GM18907 (cell line): Measurements from ENCODE around the gene GNG7.
A peak's percentile ranks its signal among the peaks of the same experiment; 100 is the strongest.
"Not testable (repeated sequence)": the region's sequence is repeated elsewhere in the genome, so short reads cannot be mapped to it uniquely, and the experiment has no call there.

Experiments
- ATAC-seq: cut with Tn5 transposase; IDR thresholded peaks from one replicate; pipeline ENCODE4 v1.9.1; 2021; ENCODE audit warnings: mild to moderate bottlenecking, moderate library complexity; ENCODE audit not compliant: unreplicated experiment

The GNG7 gene

DNA sequence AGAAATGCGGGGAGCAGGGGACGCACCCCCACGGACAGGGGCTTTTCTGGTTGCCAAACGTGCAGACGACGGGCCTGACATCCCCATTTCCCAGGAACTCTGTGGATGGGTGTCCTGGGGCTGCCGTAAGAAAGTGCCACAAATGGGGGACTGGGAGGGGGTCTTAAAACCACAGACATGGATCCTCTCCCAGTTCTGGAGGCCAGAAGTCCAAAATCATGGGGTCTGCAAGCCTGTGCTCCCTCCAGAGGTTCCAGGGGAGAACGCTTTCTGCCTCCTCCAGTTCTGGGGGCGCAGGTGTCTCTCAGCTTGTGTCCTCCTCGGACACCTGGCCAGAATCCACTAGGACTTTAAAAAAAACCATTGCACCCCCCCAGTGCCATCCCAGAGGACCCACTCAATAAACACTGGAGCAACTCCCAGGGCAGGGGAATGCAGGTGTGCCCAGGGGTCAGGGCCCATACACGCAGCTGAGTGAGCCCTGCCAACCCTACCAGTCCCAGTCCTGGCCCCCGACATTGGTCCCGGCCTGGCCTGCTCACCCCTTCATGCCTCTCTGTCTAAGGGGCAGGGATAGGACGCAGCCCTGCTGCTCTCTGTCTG is 122.7 kb downstream of the GNG7 start:
- no peak for ATAC-seq

DNA sequence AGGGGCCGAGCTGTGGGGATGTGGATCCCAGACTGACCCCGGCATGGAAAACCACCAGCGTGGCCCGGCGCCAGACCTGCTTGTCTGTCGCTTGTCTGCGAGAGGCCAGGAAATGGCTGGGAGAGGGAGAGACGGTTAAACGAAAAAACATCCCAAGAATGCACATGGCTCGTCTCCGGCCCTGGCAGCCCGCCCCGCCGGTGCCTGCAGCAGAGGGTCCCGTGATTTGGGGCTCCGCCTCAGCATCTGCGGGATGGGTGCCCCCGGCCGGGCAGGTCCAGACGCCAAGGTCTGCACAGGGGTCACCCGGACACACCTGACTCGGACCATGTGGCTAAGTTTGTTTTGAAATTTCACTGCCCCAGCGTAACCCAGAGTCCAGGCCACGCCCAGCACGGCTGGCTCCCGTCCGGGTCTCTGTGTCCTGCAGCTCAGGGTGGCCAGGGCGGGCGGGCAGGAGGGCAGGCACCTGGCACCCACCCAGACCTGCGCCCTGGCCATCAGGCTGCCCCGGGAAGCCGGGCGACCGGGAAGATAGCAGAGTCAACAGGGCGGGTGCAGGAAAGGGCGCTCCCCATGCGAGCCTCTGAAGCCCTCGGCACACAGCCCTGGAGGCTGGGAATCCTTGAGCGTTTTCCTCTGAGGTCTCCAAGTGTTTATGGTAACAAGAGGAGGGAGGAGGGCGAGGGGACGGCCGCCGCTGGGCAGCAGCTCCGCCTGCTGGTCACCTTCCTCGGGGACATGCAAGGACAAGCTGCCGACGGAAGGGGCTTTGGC is 123.4 kb downstream of the GNG7 start:
- no peak for ATAC-seq

DNA sequence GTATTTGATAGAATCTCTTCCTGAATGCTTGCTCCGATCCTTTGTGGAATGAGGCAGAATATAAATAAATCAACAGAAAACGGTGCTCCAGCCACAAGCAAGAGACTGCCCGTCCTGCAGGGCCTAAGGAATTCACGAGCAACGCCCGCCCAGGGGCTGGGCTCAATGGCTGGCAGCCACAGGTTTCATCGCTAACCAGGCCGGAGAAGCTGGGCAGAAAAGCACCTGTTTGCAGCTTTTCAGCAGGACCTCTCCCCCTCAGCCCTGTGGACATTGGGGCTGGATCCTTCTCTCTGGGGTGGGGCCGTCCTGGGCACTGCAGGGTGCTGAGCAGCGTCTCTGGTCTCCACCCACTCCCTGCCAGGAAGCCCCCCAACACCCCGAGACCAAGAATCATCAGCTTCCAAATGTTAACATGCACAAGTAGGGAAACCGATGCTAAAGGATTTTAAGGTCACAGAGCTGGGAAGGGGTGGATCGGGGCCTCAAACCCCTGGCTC is 124.1 kb downstream of the GNG7 start:
- no peak for ATAC-seq

DNA sequence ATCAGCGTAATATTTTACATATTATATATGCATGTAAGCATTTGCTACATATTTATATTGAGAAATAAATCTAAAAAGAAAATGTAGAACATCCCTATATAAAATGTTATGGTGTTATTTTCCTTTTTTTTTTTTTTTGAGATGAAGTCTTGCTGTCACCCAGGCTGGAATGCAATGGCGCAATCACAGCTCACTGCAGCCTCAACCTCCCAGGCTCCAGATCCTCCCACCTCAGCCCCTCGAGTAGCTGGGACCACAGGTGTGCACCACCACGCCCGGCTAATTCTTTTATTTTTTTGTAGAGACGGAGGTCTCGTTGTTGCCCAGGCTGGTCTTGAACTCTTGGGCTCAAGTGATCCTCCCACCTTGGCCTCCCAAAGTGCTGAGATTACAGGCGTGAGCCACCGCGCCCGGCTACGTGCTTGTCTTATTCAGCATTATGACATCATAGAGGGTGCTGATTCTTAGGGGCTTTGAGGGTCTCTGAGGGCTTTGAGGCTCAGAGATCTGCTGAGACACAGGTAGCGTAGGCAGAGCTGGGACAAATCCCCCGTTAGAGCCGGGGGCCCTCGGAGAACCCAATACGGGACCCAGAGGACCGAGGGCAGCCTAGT is 124.7 kb downstream of the GNG7 start:
- ATAC-seq, result no peak

DNA sequence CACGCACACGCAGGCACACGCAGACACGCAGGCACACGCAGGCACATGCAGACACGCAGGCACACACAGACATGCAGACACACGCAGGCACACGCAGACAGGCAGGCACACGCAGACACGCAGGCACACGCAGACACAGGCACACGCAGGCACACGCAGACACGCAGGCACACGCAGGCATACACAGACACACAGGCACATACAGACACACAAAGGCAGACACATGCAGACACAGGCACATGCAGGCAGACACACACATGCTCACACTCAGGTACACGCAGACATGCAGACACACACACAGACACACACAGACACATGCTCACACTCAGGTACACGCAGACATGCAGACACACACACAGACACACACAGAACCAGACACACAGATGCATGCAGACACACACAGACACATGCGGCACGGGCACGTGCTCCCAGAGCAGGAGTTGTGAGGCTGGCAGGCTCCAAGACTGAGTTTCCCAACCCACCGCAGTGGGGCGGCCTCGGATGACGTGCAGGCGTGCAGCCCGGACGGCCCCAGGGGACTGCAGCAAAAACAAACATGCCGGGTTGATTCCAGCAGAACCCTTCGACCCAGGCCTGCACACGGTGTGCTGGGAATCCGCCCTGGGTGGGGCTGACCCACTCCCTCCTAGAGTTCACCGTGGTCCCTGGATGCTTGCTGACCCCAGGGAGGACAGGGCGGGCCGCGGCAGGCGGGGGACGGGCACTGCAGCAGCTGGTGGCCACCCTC is 126.6 kb downstream of the GNG7 start:
- no peak for ATAC-seq

DNA sequence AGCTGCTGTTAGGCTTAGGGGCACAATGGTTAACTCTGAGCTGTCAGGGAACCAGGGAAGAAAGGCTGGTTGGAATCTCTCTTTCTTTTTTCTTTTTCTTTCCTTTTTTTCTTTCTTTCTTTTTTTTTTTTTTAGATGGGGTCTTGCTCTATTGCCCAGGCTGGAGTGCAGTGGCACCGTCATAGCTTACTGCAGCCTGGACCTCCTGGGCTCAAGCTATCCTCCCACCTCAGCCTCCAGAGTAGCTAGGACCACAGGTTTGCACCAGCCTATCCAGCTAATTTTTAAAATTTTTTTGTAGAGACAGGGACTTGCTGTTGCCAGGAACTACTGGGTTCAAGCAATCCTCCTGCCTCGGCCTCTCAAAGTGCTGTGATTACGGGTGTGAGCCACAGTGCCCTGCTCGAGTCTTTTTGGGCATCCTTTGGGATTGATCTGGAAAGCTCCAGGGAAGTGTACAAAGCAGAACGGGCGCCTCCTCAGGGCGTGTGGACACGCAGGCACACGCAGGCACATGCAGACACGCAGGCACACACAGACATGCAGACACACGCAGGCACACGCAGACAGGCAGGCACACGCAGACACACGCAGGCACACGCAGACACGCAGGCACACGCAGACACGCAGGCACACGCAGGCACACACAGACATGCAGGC is 127.4 kb downstream of the GNG7 start:
- ATAC-seq, result no peak

DNA sequence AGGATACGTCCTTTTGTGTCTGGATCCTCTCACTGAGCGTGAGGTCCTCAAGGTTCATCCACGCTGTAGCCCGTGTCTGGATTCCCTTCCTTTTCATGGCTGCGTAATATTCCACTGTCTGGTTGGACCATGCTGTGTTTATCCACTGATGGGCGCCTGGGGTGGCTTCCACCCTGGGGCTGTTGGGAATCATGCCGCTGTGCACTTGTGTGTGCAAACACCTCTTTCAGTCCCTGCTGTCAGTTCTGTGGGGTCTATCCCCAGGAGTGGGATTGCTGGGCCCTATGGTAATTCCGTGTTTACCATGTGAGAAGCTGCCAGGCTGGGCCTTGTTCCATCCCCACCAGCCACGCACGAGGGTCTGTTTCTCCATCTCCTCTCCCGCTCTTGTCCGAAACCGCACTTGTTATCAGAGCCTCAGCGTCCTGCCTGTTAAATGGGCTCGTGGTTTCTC is 128.0 kb downstream of the GNG7 start:
- no peak for ATAC-seq

DNA sequence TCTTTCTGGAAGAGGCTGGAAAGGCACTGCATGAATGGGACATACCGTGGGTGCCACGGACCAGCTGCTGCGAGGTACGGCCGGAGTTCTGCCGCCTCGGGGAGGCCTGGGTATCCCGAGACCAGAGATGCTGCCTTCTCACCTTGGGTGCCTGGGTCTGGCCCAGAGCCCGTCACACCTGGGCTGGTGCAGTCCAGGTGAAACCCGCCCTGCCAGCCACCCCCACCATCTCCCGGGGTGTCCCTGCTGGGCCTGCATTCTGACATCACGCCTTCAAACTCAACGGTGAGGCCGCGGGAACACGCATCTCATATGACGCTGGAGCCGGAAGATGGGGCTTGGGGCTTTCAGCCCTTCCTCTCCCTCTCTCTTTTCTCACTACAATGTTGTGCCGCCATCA is 128.6 kb downstream of the GNG7 start:
- no peak for ATAC-seq

DNA sequence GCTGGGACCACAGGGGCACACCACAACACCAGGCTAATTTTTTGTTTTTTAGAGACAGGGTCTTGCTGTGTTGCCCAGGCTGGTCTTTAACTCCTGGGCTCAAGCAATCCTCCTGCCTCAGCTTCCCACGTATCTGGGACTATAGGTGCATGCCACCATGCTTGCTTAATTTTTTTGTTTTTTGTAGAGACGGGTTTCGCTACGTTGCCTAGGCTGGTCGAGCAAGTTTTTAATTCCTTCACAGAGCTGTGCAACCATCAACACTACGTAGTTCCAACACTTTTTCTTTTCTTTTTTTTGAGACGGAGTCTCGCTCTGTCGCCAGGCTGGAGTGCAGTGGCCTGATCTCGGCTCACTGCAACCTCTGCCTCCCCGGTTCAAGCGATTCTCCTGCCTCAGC is 130.3 kb downstream of the GNG7 start:
- not testable (repeated sequence) for ATAC-seq

DNA sequence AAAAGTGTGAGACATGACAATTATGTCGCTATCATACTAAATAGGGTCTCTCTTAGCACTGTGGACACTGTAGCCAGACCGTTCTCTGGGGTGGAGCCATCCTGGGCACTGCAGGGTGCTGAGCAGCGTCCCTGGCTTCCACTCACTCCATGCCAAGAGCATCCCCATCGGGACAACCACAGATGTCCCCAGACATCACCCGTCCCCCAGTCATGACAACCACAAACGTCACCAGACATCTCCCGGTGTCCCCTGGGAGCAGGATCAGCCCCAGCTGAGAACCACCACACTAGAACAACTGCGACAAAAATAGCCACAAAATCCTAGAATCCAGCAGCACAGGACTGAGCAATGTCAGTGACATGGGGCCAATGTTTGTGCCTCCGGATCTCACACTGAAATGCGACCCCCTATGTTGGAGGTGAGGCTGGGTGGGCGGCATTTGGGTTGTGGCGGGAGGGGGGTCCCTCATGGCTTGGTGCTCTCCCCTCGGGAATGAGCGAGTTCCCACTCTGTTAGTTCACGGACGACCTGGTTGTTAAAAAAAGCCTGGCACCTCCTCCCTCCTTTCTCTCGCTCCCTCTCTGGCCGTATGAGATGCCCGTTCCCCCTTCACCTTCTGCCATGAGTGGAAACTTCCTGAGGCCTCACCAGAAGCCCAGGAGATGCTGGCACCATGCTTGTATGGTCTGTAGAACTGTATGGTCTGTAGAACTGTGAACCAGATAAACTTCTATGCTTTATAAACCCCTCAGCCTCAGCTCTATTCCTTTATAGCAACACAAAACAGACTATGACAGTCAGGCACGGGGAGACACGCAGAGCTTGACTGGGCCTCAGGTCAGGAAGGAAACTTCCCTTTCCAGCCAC is 132.7 kb downstream of the GNG7 start:
- no peak for ATAC-seq

DNA sequence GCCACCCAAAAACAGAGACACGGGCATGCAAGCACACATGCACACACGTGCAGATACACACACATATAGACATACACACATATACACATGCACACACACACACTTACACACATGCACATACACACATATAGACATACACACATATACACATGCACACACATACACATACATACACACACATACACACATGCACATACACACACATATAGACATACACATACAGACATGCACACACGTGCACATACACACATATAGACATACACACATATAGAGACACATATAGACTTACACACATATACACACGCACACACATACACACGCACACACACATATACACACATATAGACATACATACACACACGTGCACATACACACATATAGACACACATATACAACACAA is 134.5 kb downstream of the GNG7 start:
- no peak for ATAC-seq

DNA sequence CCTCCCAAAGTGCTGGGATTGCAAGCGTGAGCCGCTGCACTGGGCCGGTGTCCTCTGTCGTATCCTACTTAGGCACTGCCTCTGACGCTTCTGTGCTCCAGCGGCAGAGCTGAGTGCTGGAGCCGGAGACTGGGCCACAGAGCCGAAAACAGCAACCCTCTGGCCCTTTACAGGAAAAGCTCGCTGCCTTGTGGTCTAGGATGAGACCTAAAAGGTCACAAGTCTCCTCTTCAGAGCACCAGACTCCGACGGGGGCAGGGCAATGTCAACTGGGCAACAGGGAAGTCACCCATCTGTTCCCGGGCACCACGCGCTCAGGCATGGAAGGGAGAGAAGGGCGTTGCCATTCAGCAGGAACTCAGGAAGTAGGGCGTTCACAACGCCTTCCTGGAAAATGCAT is 134.9 kb downstream of the GNG7 start:
- ATAC-seq, result no peak

DNA sequence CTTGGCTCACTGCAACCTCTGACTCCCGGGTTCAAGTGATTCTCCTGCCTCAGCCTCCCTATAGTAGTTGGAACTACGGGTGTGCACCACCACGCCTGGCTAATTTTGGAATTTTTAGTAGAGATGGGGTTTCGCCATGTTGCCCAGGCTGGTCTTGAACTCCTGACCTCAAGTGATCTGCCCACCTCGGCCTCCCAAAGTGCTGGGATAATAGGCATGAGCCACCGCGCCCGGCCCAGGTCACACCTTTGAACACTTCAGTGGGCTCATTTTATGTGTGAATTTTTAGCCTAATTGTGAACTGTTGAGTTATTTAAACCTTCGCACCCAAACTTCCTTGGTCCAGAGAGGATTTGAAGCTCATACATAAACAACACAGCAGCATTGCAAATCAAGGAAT is 138.9 kb downstream of the GNG7 start:
- ATAC-seq, result not testable (repeated sequence)

DNA sequence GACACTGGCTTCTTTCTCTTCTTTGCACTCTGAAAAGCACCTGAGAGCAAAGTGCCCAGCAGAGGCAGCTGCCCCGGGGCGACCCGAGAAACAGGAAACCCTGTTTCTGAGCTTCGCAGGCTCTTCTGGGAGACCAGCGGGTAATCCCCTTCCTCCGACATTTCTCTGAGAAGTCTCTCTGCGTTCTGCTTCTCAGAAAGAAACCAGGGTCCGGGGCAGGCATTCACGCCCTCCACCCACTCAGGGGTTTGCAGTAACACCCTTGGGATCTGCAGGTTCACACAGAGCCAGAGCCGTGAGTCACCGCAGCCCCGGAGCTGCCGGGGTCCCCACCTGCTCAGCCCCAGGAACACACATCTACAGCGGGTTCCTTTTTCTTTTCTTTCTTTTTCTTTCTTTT is 140.6 kb downstream of the GNG7 start:
- ATAC-seq, result peak; percentile 68

DNA sequence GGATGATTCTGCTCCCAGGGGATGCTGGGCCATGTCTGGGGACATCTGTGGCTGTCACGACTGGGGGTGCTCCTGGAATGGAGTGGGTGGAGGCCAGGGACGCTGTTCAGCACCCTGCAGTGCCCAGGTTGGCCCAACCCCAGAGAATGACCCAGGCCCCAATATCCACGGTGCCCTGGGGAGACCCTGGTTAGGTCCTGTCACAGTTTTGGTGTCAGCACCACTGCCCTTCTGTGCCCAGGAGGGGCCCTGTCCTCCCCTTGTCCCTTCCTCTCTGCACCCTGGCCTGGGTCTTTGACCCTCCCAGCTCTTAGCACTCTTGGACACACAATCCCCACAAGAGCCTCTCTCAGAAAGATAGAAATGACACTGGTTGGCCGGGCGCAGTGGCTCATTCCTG is 141.3 kb downstream of the GNG7 start:
- ATAC-seq, result no peak

DNA sequence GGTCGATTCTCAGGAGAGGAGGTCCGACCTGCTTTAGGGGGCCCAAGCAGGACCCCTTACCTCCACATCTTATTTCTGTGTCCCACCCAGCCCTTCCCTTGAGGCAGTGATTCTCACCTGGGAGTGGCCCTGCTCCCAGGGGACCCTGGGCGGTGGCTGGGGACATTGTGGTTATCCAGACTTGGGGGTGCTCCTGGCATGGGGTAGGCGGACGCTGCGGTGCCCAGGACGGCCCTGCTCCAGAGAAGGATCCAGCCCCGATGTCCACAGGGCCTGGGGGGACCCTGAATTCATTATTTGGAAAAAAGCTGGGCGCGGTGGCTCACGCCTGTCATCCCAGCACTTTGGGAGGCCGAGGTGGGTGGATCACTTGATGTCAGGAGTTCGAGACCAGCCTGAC is 142.1 kb downstream of the GNG7 start:
- ATAC-seq, result no peak

DNA sequence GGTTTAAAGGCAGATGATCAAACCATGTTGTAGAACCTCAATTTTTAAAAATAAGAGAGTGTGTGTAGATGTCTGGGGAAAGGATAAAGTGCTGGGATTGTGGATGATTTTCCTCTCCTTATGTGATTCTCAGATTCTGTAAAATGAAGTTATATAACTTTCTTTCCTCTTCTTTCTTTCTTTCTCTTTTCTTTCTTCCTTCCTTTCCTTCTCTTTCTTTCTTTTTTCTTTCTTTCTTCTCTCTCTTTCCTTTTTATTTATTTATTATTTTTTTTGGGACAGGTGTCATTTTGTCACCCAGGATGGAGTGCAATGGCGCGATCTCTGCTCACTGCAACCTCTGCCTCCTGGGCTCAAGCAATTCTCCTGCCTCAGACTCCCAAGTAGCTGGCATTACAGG is 144.0 kb downstream of the GNG7 start:
- no peak for ATAC-seq

DNA sequence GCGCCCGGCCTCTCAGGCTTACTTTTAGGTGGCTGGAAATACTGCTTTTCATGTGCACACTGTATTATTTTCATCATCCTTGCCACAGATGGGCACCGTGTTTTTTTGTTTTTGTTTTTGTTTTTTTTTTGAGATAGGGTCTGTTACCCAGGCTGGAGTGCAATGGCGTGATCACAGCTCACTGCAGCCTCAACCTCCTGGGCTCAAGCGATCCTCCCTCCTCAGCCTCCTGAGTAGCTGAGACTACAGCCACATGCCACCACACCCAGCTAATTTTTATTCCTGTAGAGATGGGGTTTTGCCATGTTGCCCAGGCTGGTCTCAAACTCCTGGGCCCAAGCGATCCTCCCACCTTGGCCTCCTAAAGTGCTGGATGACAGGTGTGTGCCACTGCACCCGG is 144.4 kb downstream of the GNG7 start:
- not testable (repeated sequence) for ATAC-seq

DNA sequence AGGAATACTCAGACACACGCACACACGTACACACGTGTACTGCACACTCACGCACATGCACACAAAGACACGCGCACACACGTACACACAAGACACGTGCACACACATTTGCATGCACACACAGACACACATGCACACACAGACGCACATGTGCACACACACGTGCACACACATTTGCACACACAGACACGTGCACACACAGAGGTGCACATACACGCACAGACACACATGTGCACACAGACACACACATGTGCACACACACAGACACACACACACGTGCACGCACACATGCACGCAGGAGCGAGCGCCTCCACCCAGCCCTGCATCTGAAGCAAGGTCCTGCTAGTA is 145.4 kb downstream of the GNG7 start:
- no peak for ATAC-seq
